ENCODE measurements around the gene FBXO2. TPM values are rescaled to one million over a fixed set of nuclear protein-coding genes. Genes with fewer than 3 reads are reported as not detected.

The FBXO2 gene
- total and polyA plus RNA-seq, 2 donors (not counting 1 experiment from before 2014, with no cell fraction given): 0.87 to 2.6 TPM

GRCh38 chr1:11653861-11654136 is 430 bp downstream of the FBXO2 start:
- no peaks in the 10 kb centered on the region for H3K9me3 ChIP-seq (ENCODE audit: control insufficient read depth, insufficient read depth, low read depth, low read length)
- no peak overlapping the region for H3K9ac ChIP-seq (ENCODE audit: insufficient read depth, low read length)
- no peak overlapping the region for H3K27ac ChIP-seq (ENCODE audit: insufficient read depth, low read length)
- H3K36me3 ChIP-seq (ENCODE audit: control insufficient read depth, insufficient read depth, low read length): no peaks in the 10 kb centered on the region
- no peaks in the 10 kb centered on the region for H3K79me2 ChIP-seq (ENCODE audit: control insufficient read depth, insufficient read depth, low read length)
- H3K4me3 ChIP-seq (replicated peaks in 1 of 4; ENCODE audit: control extremely low read depth in 1 of 4, insufficient read depth in 1 of 4, low read depth in 3 of 4, low read length in 4 of 4): peak overlapping the region in 1 of 4 experiments; percentile 65
- no peak for DNase-seq (ENCODE audit: low read depth in 2 of 2)
- H4K20me1 ChIP-seq (ENCODE audit: control insufficient read depth, extremely low read depth, insufficient read depth, low read length): no peaks in the 10 kb centered on the region
- H2AFZ ChIP-seq (ENCODE audit: low read length): no peak overlapping the region
- H3K27me3 ChIP-seq (ENCODE audit: control insufficient read depth, insufficient read depth, low read length): peaks cover 5% of the 10 kb centered on the region
- no peak for TF ChIP-seq CTCF (conservative IDR thresholded peaks at IDR 0.05 in 1 of 2, IDR thresholded peaks at IDR 0.05 in 1 of 2; ENCODE audit: low read depth in 1 of 2, low read length in 2 of 2)
- no peak for TF ChIP-seq EZH2 (IDR thresholded peaks at IDR 0.05; ENCODE audit: low read length, missing control alignments)
- H3K4me1 ChIP-seq (ENCODE audit: control insufficient read depth, extremely low read depth, insufficient read depth, low read length): peaks cover 3% of the 10 kb centered on the region
- no peak overlapping the region for H3K4me2 ChIP-seq (ENCODE audit: extremely low read depth, insufficient read depth, low read length)

- Histone ChIP-seq H3K4me3 (replicated peaks in 1 of 4; ENCODE audit: control extremely low read depth in 1 of 4, insufficient read depth in 1 of 4, low read depth in 3 of 4, low read length in 4 of 4) (no peak overlapping the region), H3K36me3 (ENCODE audit: control insufficient read depth, insufficient read depth, low read length) (no peaks in the 10 kb centered on the region), H3K4me1 (ENCODE audit: control insufficient read depth, extremely low read depth, insufficient read depth, low read length) (peaks cover 3% of the 10 kb centered on the region), H3K9ac (ENCODE audit: insufficient read depth, low read length) (no peak overlapping the region), H2AFZ (ENCODE audit: low read length) (no peak overlapping the region), H3K9me3 (ENCODE audit: control insufficient read depth, insufficient read depth, low read depth, low read length) (no peaks in the 10 kb centered on the region), H3K27me3 (ENCODE audit: control insufficient read depth, insufficient read depth, low read length) (peaks cover 5% of the 10 kb centered on the region), H4K20me1 (ENCODE audit: control insufficient read depth, extremely low read depth, insufficient read depth, low read length) (no peaks in the 10 kb centered on the region), H3K4me2 (ENCODE audit: extremely low read depth, insufficient read depth, low read length) (no peak overlapping the region), H3K79me2 (ENCODE audit: control insufficient read depth, insufficient read depth, low read length) (no peaks in the 10 kb centered on the region), H3K27ac (ENCODE audit: insufficient read depth, low read length) (no peak overlapping the region)
- DNase-seq (ENCODE audit: low read depth in 2 of 2): peak in 1 of 2 donors; percentile 66
- TF ChIP-seq CTCF (conservative IDR thresholded peaks at IDR 0.05 in 1 of 2, IDR thresholded peaks at IDR 0.05 in 1 of 2; ENCODE audit: low read depth in 1 of 2, low read length in 2 of 2) (no peak), EZH2 (IDR thresholded peaks at IDR 0.05; ENCODE audit: low read length, missing control alignments) (no peak)
Observed at GRCh38 chr1:11653101-11653860, 948 bp downstream of the FBXO2 start.

- DNase-seq (ENCODE audit: low read depth in 2 of 2): no peak
- Histone ChIP-seq H3K27me3 (ENCODE audit: control insufficient read depth, insufficient read depth, low read length) (peaks cover 5% of the 10 kb centered on the region), H3K4me3 (replicated peaks in 1 of 4; ENCODE audit: control extremely low read depth in 1 of 4, insufficient read depth in 1 of 4, low read depth in 3 of 4, low read length in 4 of 4) (no peak overlapping the region), H4K20me1 (ENCODE audit: control insufficient read depth, extremely low read depth, insufficient read depth, low read length) (no peaks in the 10 kb centered on the region), H3K9me3 (ENCODE audit: control insufficient read depth, insufficient read depth, low read depth, low read length) (no peaks in the 10 kb centered on the region), H3K79me2 (ENCODE audit: control insufficient read depth, insufficient read depth, low read length) (no peaks in the 10 kb centered on the region), H3K9ac (ENCODE audit: insufficient read depth, low read length) (no peak overlapping the region), H3K36me3 (ENCODE audit: control insufficient read depth, insufficient read depth, low read length) (no peaks in the 10 kb centered on the region), H3K4me1 (ENCODE audit: control insufficient read depth, extremely low read depth, insufficient read depth, low read length) (peaks cover 3% of the 10 kb centered on the region), H2AFZ (ENCODE audit: low read length) (no peak overlapping the region), H3K4me2 (ENCODE audit: extremely low read depth, insufficient read depth, low read length) (no peak overlapping the region), H3K27ac (ENCODE audit: insufficient read depth, low read length) (no peak overlapping the region)
- TF ChIP-seq EZH2 (IDR thresholded peaks at IDR 0.05; ENCODE audit: low read length, missing control alignments) (no peak), CTCF (conservative IDR thresholded peaks at IDR 0.05 in 1 of 2, IDR thresholded peaks at IDR 0.05 in 1 of 2; ENCODE audit: low read depth in 1 of 2, low read length in 2 of 2) (no peak)
Observed at GRCh38 chr1:11652203-11652780, 1.9 kb downstream of the FBXO2 start.

Data from fibroblast of lung (primary cell).